Measurements from ENCODE around the gene FRAT2.

FRAT2 gene

DNA sequence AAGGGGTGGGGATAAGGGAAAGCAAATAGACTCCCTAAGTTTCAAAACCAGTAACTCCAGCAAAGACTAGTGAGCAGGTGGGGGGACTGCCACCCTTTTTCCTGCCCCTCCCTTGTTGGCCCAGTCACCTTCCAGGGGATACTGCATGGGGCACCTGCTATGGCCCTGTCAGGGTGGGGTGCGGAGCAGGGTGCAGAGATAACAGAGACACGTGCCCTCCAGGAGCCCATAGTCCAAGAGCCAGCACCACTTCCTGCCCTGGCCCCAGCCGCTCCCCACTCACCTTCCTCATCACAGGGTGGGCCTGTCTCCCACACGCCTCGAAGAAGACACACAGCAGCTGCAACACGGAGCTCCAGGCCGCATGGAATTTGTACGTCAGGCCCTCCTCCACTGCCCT lies 46.0 kb upstream of the FRAT2 start:
- Histone ChIP-seq H3K4me2 (ENCODE audit: low read length, poor library complexity, severe bottlenecking) (no peak overlapping the region), H3K4ac (ENCODE audit: low read depth in 1 of 2, low read length in 2 of 2) (no peak overlapping the region), H2BK15ac (ENCODE audit: low read depth, poor library complexity, severe bottlenecking) (no peak overlapping the region), H3K18ac (ENCODE audit: low read depth in 1 of 2, low read length in 2 of 2) (no peak overlapping the region), H4K91ac (ENCODE audit: low read length) (no peak overlapping the region), H2BK5ac (ENCODE audit: low read depth, low read length, poor library complexity, severe bottlenecking) (no peak overlapping the region), H2AFZ (ENCODE audit: low read depth, low read length) (no peak overlapping the region), H3K9me3 (ENCODE audit: control insufficient read depth, low read length) (no peaks in the 10 kb centered on the region), H3K4me1 (ENCODE audit: control insufficient read depth, insufficient read depth, low read depth, low read length) (peaks cover 3% of the 10 kb centered on the region), H3K79me1 (replicated peaks; ENCODE audit: low read length, poor library complexity, severe bottlenecking) (no peaks in the 10 kb centered on the region), H2BK12ac (ENCODE audit: low read length in 2 of 2) (no peak overlapping the region), H3K9ac (ENCODE audit: low read length) (no peak overlapping the region), H3K27me3 (ENCODE audit: control insufficient read depth in 1 of 2, insufficient read depth in 1 of 2, low read length in 2 of 2) (no peaks in the 10 kb centered on the region), H2AK5ac (ENCODE audit: low read length, severe bottlenecking) (no peak overlapping the region), H3K14ac (ENCODE audit: low read length in 2 of 2) (no peak overlapping the region), H3K4me3 (ENCODE audit: insufficient read depth in 1 of 2, low read depth in 1 of 2, low read length in 2 of 2) (no peak overlapping the region), H4K8ac (ENCODE audit: low read length) (no peak overlapping the region), H3K23ac (ENCODE audit: low read length in 2 of 2) (no peak overlapping the region), H3K27ac (ENCODE audit: low read length, poor library complexity, severe bottlenecking) (no peak overlapping the region), H3K36me3 (ENCODE audit: control insufficient read depth in 1 of 2, insufficient read depth in 2 of 2, low read depth in 1 of 2, low read length in 2 of 2) (peaks cover 69 to 78% of the 10 kb centered on the region in 2 experiments), H2BK120ac (ENCODE audit: low read depth, low read length) (no peak overlapping the region)
- no peak for DNase-seq
- 97% methylated on average over 8 of the region's 8 CpGs for WGBS

DNA sequence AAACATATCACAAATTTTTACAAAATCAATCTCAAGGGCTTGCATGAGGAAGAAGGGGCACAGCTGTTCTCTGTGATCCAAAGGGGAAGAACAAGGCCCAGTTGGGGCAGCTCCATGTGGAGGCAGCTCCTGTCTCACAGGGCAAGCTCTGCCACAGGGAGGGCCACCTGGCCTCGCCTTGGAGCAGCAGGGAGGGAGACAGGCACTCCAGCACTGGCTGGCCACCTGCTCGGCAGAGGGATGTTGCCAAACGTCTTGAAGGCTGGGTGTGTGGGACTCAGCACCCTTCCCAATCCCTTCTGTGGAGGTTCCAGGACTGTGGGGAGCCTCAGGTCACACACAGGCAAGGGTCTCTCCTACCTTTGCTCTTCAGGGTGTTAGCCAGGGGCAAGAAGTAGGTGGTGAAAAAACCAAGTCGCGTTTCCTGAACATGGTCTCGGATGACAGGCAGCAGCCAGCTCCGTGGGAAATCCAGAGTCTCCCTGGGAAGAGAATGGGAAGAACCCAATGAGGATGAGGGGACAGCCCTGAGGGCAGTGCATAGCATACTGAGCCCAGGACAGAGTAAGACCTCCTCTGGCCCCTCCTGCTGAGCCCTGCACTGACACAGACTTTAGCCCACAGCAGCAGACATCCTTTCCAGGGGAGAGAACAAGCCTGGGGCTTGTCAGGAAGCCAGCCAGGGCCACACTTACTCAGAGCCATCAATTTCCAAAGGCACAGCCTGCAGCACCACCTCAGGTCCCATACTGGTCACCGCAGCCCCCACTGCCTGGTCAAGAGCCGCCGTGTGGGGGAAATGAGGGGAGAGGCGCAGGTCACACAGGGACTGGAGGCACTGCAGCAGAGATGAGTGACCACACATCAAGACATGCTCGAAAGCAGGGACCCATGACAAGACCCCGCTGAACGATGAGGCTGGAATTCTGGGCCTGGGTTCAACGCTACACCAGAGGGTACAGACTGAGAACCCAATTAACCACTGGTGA lies 44.7 kb upstream of the FRAT2 start:
- peak; percentile 24 for DNase-seq

DNA sequence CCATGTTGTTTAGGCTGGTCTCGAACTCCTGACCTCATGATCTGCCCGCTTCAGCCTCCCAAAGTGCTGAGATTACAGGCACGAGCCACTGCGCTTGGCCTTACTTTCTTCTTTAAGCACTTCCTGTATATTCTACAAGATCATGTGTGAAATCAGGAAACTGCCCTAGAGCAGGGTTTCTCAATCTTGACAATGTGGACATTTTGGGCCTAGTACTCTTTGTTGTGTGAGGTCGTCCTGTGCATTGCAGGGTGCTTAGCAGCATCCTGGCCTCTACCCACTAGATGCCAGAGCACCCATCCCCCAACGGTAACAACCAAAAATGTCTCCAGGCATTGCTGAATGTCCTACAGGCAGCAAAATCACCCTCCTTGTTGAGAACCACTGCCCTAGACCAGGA lies 41.9 kb upstream of the FRAT2 start:
- Histone ChIP-seq H3K4ac (ENCODE audit: low read depth in 1 of 2, low read length in 2 of 2) (no peak overlapping the region), H2AK5ac (ENCODE audit: low read length, severe bottlenecking) (no peak overlapping the region), H2BK12ac (ENCODE audit: low read length in 2 of 2) (no peak overlapping the region), H2BK5ac (ENCODE audit: low read depth, low read length, poor library complexity, severe bottlenecking) (no peak overlapping the region), H3K27me3 (ENCODE audit: control insufficient read depth in 1 of 2, insufficient read depth in 1 of 2, low read length in 2 of 2) (no peaks in the 10 kb centered on the region), H3K9ac (ENCODE audit: low read length) (no peak overlapping the region), H2BK120ac (ENCODE audit: low read depth, low read length) (no peak overlapping the region), H3K4me1 (ENCODE audit: control insufficient read depth, insufficient read depth, low read depth, low read length) (peaks cover 3% of the 10 kb centered on the region), H3K4me2 (ENCODE audit: low read length, poor library complexity, severe bottlenecking) (no peak overlapping the region), H3K27ac (ENCODE audit: low read length, poor library complexity, severe bottlenecking) (no peak overlapping the region), H3K4me3 (ENCODE audit: insufficient read depth in 1 of 2, low read depth in 1 of 2, low read length in 2 of 2) (no peak overlapping the region), H3K9me3 (ENCODE audit: control insufficient read depth, low read length) (no peaks in the 10 kb centered on the region), H3K79me1 (replicated peaks; ENCODE audit: low read length, poor library complexity, severe bottlenecking) (no peaks in the 10 kb centered on the region), H2AFZ (ENCODE audit: low read depth, low read length) (no peak overlapping the region), H3K23ac (ENCODE audit: low read length in 2 of 2) (no peak overlapping the region), H3K14ac (ENCODE audit: low read length in 2 of 2) (no peak overlapping the region), H3K18ac (ENCODE audit: low read depth in 1 of 2, low read length in 2 of 2) (no peak overlapping the region), H4K8ac (ENCODE audit: low read length) (no peak overlapping the region), H2BK15ac (ENCODE audit: low read depth, poor library complexity, severe bottlenecking) (no peak overlapping the region), H3K36me3 (ENCODE audit: control insufficient read depth in 1 of 2, insufficient read depth in 2 of 2, low read depth in 1 of 2, low read length in 2 of 2) (peaks cover 69 to 87% of the 10 kb centered on the region in 2 experiments), H4K91ac (ENCODE audit: low read length) (no peak overlapping the region)
- peak; percentile 20 for DNase-seq
- 94% methylated on average over 6 of the region's 6 CpGs for WGBS

More for the DNA sequence above, 44.7 kb upstream of the FRAT2 start:
- Histone ChIP-seq H3K4me1 (ENCODE audit: control insufficient read depth, insufficient read depth, low read depth, low read length) (peaks cover 3% of the 10 kb centered on the region), H2BK5ac (ENCODE audit: low read depth, low read length, poor library complexity, severe bottlenecking) (no peak overlapping the region), H3K27me3 (ENCODE audit: control insufficient read depth in 1 of 2, insufficient read depth in 1 of 2, low read length in 2 of 2) (no peaks in the 10 kb centered on the region), H4K8ac (ENCODE audit: low read length) (peak overlapping the region; percentile 56), H2AFZ (ENCODE audit: low read depth, low read length) (no peak overlapping the region), H4K91ac (ENCODE audit: low read length) (peak overlapping the region; percentile 6), H3K9ac (ENCODE audit: low read length) (no peak overlapping the region), H3K4me2 (ENCODE audit: low read length, poor library complexity, severe bottlenecking) (no peak overlapping the region), H3K9me3 (ENCODE audit: control insufficient read depth, low read length) (no peaks in the 10 kb centered on the region), H3K23ac (ENCODE audit: low read length in 2 of 2) (no peak overlapping the region), H3K4me3 (ENCODE audit: insufficient read depth in 1 of 2, low read depth in 1 of 2, low read length in 2 of 2) (no peak overlapping the region), H2BK15ac (ENCODE audit: low read depth, poor library complexity, severe bottlenecking) (no peak overlapping the region), H3K18ac (ENCODE audit: low read depth in 1 of 2, low read length in 2 of 2) (no peak overlapping the region), H3K36me3 (ENCODE audit: control insufficient read depth in 1 of 2, insufficient read depth in 2 of 2, low read depth in 1 of 2, low read length in 2 of 2) (peaks cover 59 to 76% of the 10 kb centered on the region in 2 experiments), H2AK5ac (ENCODE audit: low read length, severe bottlenecking) (no peak overlapping the region), H2BK120ac (ENCODE audit: low read depth, low read length) (no peak overlapping the region), H3K14ac (ENCODE audit: low read length in 2 of 2) (no peak overlapping the region), H3K4ac (ENCODE audit: low read depth in 1 of 2, low read length in 2 of 2) (no peak overlapping the region), H3K79me1 (replicated peaks; ENCODE audit: low read length, poor library complexity, severe bottlenecking) (no peaks in the 10 kb centered on the region), H3K27ac (ENCODE audit: low read length, poor library complexity, severe bottlenecking) (no peak overlapping the region), H2BK12ac (ENCODE audit: low read length in 2 of 2) (no peak overlapping the region)
- WGBS: 86% methylated on average over 15 of the region's 15 CpGs

DNA sequence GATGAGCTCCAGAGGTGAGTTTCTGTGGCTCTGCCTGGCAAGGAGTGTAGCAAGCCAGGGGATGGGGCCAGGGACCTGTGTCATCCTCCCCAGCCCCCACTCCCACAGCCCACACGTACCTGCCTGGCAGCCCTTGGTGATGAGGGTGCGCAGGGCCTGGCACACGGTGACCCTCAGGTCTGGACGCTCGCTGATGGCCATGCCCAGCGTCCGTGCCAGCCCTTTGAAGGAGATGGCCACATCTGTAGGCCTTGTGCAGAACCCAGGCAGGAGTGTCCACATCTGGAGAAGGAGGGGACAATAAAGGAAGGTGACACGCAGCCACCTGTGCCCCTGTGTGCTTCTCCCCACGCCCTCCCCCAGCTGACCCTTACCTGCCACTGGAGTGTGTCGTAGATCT lies 38.9 kb upstream of the FRAT2 start:
- H3K79me1 ChIP-seq (replicated peaks; ENCODE audit: low read length, poor library complexity, severe bottlenecking): no peaks in the 10 kb centered on the region
- no peak for DNase-seq
- no peak overlapping the region for H2BK15ac ChIP-seq (ENCODE audit: low read depth, poor library complexity, severe bottlenecking)
- H3K18ac ChIP-seq (ENCODE audit: low read depth in 1 of 2, low read length in 2 of 2): no peak overlapping the region
- WGBS: 99% methylated on average over 10 of the region's 10 CpGs
- H2BK12ac ChIP-seq (ENCODE audit: low read length in 2 of 2): no peak overlapping the region
- H4K91ac ChIP-seq (ENCODE audit: low read length): no peak overlapping the region
- H2AK5ac ChIP-seq (ENCODE audit: low read length, severe bottlenecking): no peak overlapping the region
- no peak overlapping the region for H3K27ac ChIP-seq (ENCODE audit: low read length, poor library complexity, severe bottlenecking)
- no peak overlapping the region for H3K4me2 ChIP-seq (ENCODE audit: low read length, poor library complexity, severe bottlenecking)
- H3K14ac ChIP-seq (ENCODE audit: low read length in 2 of 2): no peak overlapping the region
- no peaks in the 10 kb centered on the region for H3K9me3 ChIP-seq (ENCODE audit: control insufficient read depth, low read length)
- no peak overlapping the region for H3K23ac ChIP-seq (ENCODE audit: low read length in 2 of 2)
- H2AFZ ChIP-seq (ENCODE audit: low read depth, low read length): no peak overlapping the region
- no peak overlapping the region for H4K8ac ChIP-seq (ENCODE audit: low read length)
- no peak overlapping the region for H2BK120ac ChIP-seq (ENCODE audit: low read depth, low read length)
- no peaks in the 10 kb centered on the region for H3K27me3 ChIP-seq (ENCODE audit: control insufficient read depth in 1 of 2, insufficient read depth in 1 of 2, low read length in 2 of 2)
- no peak overlapping the region for H3K4me3 ChIP-seq (ENCODE audit: insufficient read depth in 1 of 2, low read depth in 1 of 2, low read length in 2 of 2)
- H3K4me1 ChIP-seq (ENCODE audit: control insufficient read depth, insufficient read depth, low read depth, low read length): no peaks in the 10 kb centered on the region
- H3K9ac ChIP-seq (ENCODE audit: low read length): no peak overlapping the region
- H3K36me3 ChIP-seq (ENCODE audit: control insufficient read depth in 1 of 2, insufficient read depth in 2 of 2, low read depth in 1 of 2, low read length in 2 of 2): peaks cover 74 to 90% of the 10 kb centered on the region in 2 experiments
- no peak overlapping the region for H3K4ac ChIP-seq (ENCODE audit: low read depth in 1 of 2, low read length in 2 of 2)
- H2BK5ac ChIP-seq (ENCODE audit: low read depth, low read length, poor library complexity, severe bottlenecking): no peak overlapping the region
